Limb (tissue), 2 donors: ENCODE results near the gene SRMS.

Source experiments
- DNase-seq, 2 donors: peaks; one replicate each; pipeline ENCODE4 v3.0.0-alpha.2; 2016; ENCODE audit errors: extremely low spot score in 2 of 2

Gene SRMS

DNA sequence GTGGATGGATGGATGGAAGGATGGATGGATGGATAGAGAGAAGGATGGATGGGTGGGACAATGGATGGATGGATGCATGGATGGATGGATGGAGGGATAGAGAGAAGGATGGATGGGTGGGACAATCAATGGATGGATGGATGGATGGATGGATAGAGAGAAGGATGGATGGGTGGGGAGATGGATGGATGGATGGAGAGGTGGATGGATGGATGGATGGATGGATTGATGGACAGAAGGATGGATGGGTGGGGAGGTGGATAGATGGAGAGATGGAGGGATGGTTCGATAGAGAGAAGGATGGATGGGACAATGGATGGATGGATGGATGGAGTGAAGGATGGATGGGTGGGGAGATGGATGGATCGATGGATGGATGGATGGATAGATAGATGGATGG is 55.0 kb downstream of the SRMS start:
- no peak for DNase-seq

DNA sequence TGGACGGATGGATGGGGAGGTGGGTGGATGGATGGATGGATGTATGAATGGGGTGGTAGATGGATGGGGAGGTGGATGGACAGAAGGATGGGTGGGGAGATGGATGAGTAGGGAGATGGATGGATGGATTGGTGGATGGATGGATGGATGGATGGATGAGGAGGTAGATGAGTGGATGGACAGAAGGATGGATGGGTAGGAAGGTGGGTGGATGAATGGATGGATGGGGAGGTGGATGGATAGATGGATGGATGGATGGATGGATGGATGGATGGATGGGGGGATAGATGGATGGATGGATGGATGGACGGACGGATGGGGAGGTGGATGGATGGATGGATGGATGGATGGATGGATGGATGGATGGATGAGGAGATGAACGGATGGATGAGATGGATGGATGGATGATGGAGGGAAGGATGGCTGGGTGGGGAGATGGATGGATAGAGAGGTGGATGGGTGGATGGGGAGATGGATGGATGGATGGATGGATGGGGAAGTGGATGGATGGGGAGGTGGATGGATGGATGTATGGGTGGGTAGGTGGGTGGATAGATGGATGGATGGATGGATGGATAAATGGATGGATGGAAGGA is 55.8 kb downstream of the SRMS start:
- no peak for DNase-seq

DNA sequence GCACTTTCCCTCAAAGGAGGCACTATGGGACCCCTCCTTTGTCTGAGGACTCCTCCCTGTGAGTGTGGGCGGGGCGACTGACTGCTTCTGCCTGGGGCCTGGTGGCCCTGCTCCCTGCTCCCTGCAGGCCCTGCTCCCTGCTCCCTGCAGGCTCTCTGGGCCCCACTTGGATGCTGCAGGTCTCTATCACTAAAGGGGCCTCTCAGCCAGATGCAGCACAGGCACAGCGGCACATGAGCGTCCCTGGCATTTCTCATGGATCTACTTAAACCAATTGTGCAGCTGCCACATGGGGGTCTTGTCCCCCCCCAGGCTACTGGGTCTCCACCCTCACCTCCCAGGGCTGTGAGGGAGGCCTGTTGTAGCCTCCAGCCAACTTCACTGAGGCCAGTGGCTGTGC is 56.5 kb downstream of the SRMS start:
- DNase-seq, result no peak
